ENCODE measurements around the gene POU2F1.

DNA sequence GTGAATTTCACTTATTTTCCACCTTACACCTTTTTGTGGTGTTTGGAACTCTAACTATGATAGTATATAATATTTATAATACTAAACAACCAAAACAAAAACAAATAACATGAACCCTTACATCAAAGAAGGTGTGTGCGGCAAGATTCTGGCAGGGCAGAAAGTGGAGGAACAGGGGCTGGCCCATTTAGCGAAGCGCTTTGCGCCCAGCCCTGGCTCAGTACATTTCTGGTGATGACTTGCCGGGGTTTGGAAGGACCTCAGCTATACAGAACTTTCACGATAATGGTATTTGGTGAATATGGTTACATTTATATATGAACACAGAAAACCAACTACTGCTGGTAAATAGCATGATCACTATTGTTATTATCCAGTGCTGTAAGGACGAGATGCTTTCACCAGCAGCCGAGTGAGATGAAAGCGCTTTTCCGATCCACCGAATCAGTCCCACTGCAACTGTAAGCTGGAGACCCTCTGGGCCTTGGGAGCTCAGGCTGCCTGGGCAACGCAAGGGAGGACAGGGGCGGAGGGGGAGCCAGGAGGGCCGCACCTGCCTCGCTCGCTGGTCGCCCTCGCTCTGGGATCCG lies 233.7 kb downstream of the POU2F1 start:
- no peak for TF ChIP-seq HNF4G (IDR thresholded peaks at IDR 0.05)
- TF ChIP-seq, protein P1, sequence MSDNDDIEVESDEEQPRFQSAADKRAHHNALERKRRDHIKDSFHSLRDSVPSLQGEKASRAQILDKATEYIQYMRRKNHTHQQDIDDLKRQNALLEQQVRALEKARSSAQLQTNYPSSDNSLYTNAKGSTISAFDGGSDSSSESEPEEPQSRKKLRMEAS (IDR thresholded peaks at IDR 0.05), result no peak
- TF ChIP-seq, protein P2, sequence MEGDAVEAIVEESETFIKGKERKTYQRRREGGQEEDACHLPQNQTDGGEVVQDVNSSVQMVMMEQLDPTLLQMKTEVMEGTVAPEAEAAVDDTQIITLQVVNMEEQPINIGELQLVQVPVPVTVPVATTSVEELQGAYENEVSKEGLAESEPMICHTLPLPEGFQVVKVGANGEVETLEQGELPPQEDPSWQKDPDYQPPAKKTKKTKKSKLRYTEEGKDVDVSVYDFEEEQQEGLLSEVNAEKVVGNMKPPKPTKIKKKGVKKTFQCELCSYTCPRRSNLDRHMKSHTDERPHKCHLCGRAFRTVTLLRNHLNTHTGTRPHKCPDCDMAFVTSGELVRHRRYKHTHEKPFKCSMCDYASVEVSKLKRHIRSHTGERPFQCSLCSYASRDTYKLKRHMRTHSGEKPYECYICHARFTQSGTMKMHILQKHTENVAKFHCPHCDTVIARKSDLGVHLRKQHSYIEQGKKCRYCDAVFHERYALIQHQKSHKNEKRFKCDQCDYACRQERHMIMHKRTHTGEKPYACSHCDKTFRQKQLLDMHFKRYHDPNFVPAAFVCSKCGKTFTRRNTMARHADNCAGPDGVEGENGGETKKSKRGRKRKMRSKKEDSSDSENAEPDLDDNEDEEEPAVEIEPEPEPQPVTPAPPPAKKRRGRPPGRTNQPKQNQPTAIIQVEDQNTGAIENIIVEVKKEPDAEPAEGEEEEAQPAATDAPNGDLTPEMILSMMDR (IDR thresholded peaks at IDR 0.05; ENCODE audit: low read depth, low read length, missing input control), result no peak
- no peak for TF ChIP-seq GABPA (IDR thresholded peaks at IDR 0.05 in 1 of 2, conservative IDR thresholded peaks at IDR 0.05 in 1 of 2)
- no peak for TF ChIP-seq HNF4A (conservative IDR thresholded peaks at IDR 0.05)
- TF ChIP-seq SP1 (IDR thresholded peaks at IDR 0.05), result no peak
- TF ChIP-seq RAD21 (IDR thresholded peaks at IDR 0.05), result no peak
- no peak for TF ChIP-seq RXRA (IDR thresholded peaks at IDR 0.05)
- TF ChIP-seq TAF1 (conservative IDR thresholded peaks at IDR 0.05), result no peak
- no peak for TF ChIP-seq YY1 (IDR thresholded peaks at IDR 0.05)
- TF ChIP-seq, protein P3, sequence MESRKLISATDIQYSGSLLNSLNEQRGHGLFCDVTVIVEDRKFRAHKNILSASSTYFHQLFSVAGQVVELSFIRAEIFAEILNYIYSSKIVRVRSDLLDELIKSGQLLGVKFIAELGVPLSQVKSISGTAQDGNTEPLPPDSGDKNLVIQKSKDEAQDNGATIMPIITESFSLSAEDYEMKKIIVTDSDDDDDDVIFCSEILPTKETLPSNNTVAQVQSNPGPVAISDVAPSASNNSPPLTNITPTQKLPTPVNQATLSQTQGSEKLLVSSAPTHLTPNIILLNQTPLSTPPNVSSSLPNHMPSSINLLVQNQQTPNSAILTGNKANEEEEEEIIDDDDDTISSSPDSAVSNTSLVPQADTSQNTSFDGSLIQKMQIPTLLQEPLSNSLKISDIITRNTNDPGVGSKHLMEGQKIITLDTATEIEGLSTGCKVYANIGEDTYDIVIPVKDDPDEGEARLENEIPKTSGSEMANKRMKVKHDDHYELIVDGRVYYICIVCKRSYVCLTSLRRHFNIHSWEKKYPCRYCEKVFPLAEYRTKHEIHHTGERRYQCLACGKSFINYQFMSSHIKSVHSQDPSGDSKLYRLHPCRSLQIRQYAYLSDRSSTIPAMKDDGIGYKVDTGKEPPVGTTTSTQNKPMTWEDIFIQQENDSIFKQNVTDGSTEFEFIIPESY (IDR thresholded peaks at IDR 0.05), result no peak
